Measurements from ENCODE around the gene ROBO1.
"Not testable (repeated sequence)": the region's sequence is repeated elsewhere in the genome, so short reads cannot be mapped to it uniquely, and the experiment has no call there.

Gene ROBO1

DNA sequence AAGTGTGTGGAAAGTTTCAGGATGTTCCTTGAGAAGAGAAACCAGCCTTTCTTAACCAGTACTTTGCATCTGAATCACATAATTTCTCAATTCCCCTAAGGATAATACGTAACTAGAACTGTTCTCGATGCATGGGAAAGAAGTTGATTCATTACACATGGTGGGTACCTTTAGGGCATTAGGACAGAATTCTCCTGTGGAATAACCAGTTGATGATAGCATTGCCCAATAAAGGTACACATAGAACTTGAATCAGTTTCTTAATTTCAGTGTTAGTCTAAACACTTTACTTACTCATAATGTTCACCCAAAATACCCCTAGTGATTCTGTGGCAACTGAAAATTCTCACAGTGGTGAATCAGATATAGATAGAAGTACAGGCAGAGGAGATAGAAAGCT, 1030.9 kb downstream of the ROBO1 start:
- DNase-seq (ENCODE audit: low read depth) = no peak

DNA sequence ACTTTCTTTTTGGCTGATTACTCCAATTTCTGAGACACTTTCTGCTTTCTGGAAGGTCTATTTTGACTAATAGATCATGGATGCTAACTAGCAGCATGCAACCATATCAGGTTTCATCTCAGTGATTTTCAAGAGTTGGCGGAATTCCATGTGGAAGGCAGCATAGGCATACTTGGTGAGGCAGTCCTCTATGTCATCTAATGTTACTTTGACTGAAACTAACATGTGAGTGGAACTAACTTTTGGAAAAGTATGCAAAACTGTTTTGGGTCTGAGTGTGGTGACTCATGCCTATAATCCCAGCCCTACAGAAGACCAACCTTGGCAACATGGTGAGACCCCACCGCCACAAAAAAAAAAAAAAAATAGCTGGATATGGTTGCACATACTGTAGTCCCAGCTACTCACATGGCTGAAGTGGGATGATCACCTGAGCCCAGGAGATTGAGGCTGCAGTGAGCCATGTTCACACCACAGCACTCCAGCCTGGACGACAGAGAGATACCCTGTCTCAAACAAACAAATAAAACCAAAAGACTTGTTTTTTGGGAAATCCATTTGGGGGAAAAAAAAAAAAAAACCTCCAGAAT, 1033.7 kb downstream of the ROBO1 start:
- DNase-seq (ENCODE audit: low read depth) = no peak

DNA sequence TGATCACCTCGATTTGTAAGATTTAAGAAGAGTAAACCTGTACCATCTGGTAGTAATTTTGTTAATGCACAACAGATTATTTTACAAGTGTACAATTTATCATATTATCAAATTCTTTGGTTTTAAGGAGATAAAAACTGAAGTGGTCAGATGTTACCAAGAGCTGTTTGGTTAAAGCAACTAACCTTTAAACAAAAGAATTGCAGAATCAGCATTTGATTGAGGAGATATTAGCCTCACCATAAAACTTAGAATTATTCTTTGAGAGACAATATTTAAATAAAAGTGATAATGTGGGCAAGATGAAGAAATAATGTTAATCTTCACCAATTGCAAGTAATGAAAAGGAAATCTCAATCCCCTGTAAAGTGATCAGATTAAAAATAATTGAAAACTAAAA, 1034.9 kb downstream of the ROBO1 start:
- no peak for DNase-seq (ENCODE audit: low read depth)

DNA sequence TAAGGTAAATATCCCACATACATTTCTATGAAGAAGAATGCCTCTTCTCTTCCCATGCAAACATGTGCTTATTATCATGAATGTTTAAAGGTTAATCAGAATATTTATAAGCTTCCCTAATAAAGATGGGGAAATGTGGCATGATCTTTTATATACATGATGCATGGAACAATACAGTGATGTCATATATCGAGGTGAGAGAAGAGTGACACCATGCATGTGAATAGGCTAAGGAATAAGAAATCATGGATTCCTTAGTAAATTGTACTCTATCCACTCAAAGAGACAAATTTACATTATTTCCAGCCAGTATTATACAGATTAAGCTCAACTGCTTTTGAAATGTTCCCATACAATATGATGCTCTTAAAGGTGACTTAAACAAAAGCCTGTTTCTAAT, 1035.3 kb downstream of the ROBO1 start:
- no peak for DNase-seq (ENCODE audit: low read depth)

DNA sequence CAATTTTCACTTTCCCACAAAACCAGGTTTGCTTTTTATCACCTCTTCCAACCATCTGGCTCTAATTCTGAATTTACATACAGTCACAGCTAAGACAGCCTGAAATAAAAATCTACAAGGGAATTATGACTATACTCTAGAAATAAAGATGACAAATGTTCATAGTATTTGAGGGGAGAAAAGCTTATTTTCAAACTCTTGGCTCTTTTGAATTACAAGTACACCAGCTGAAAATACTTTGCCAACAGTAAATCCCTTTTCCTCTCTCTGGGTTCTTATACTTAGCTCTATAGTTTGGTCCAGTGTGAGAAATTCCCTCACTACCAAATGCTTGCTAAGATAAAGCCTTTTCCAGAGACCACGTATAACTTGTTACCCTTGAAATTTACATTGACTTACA, 1037.9 kb downstream of the ROBO1 start:
- no peak for DNase-seq (ENCODE audit: low read depth)

DNA sequence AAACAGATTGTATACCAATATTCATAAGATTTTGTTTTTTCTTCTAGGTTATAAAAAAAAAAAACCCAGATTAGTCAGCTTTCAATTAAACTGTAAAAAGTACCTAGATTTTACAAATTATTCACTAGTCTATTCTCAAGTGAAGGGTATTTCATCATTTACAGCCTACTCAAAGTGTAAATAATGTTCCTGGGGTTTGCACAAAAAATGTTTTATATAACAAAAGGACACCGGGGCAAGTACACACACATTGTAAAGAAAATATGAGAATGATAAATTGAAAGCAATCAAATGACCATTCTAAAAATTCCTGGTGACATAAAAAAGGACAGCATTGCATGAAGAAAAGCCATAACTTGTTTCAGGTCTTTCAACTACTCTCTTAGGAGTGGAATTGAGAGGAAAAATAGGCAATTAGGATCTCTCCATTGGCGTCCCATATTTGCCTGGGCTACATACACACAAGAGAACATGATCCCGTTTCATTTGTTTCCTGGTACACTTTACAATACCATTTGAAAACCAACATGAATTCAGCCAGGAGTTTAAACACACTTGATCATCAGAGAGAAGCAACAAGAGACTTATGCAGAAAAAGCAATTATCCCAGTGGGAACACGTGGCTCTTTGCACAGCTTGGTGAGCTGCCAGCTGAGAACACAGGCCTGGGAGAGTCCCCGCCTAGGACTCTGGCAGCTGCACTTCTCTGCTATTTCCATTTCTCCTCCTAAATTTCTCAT, 1039.2 kb downstream of the ROBO1 start:
- no peak for DNase-seq (ENCODE audit: low read depth)

DNA sequence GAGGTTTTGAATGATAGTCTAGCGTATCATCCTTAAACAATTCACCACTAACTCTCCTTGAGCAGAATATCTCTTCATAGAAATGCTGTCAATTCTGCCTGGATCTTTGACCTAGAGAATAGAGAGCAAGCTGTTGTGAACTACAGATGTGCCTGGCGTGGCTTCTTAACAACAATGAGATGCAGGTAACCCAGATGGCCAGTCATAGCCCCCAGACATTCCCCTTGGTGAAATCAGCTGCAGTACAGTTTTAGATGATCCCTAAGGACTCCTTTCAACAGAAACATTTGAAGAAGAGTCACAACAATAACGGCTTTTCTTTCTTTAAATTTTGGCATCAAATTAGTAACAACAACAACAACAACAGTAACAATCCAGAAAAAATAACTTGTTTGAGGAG, 1041.3 kb downstream of the ROBO1 start:
- DNase-seq (ENCODE audit: low read depth) = no peak

DNA sequence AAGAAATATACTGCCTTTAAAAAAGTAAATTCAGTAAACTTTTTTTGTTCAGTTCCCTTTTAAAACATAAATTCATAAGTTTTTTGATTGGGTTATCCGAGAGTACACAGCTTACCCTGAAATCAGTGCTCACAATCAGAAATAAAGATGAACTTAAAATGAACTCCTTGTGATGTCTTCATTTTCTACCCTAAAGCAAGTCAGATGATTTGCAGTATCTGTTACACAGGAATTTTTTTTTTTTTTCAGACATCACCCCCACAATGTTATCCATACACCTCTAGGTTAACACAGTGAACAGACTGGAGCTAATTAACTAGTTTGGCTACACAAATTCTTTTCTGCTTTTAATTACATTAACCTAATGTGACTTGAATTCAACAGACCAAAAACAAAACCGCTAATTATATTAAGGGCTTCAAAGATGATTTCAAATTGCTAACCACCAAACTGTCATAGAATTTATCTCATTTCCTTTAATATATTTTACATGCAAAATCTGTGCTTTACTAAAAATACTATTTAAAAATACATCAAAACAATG, 1042.0 kb downstream of the ROBO1 start:
- DNase-seq (ENCODE audit: low read depth) = no peak

DNA sequence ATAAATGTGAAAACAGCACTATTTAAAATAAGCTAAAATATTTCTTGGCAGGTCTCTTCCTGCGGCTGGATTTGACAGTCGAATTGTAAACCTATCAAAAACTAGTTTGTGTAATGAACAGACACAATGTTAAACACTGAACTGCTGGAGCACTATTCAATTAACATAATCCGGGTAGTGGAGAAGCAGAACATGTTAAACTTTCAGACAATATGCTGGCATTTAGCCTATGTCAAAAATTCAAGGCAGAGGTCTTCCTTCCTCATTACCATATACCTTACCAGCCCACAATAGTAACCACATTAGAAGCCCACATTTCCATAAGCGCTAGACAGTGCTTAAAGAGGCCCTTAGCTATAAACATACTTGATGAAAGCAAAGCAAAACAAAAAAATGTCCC, 1042.9 kb downstream of the ROBO1 start:
- DNase-seq (ENCODE audit: low read depth) = no peak

DNA sequence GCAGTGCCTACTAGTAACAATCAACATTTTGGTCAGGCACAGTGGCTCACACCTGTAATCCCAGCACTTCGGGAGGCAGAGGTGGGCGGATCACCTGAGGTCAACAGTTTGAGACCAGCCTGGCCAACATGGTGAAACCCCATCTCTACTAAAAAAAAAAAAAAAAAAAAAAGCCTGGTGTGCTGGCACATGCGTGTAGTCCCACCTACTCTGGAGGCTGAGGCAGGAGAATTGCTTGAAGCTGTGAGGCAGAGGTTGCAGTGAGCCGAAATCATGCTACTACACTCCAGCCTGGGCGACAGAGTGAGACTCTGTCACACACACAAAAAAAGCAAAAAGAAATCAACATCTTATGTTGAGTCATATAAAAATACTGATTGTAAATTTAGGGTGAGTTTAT, 1043.4 kb downstream of the ROBO1 start:
- not testable (repeated sequence) for DNase-seq (ENCODE audit: low read depth)

DNA sequence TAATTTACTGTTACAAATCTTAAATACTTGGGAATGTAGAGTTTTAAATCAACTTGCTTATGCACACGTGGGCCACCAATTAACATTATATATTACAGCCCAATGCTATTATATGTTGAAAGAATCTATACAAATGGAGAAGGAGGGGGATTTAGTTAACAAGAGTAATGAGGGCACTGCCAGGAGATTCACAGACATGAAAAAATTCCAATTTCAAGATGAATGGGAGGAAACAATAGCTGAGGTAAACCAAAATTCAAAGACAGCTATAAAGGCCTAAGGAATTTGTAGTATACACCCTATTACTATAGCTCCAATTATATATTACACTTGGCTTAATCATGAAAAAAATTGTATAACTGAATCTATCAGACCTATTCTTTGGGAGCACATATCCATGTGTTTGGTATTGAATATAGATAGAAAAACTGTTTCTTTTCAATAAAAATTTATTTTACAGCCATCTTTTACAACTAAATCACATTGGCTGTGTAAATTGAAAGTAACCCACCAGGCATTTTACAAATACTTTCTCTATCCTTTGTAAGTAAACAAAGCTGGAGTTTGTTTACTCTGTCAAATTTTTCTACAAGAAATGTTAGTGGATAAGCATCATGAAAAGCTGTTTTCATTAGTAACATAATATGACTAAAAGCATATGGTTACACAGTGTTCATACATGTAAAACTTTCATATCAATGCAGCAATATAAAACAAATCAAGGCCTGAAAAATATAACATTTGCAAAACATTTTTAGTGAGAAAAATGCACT, 1045.8 kb downstream of the ROBO1 start:
- no peak for DNase-seq (ENCODE audit: low read depth)

DNA sequence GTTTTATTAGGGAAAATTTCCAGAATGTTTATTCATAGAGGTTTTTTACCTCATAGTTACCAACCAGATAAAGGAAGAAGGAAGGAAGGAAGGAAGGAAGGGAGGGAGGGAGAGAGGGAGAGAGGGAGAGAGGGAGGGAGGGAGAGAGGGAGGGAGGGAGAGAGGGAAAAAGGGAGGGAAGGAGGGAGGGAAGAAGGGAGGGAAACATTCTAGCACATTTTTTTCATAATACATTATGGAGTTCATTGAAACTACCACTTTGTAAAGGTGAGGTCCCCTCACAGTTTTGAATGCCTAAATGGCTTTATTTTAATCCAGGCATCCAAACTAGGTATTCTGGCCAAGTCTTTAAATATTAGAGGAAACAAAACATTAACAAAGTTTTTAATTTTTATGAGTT, 1049.1 kb downstream of the ROBO1 start:
- DNase-seq (ENCODE audit: low read depth) = no peak

DNA sequence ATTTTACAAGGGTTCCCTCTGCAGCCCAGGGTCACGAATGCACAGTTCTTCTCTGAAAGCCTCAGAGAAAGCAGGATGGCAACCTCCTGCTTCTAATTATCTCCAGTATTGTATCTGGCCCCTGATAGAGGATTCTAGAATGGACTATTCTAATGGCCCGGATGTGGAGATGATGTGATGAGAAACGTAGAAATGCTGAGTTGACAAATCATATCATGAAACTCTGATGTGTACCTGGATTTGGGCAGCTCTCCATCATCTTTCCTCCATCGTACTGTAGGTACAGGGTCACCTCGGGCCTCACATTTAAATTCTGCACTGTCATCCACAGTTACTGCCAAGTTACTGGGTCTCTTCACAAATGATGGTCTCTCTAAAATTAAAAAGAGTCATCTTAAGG, 1050.8 kb downstream of the ROBO1 start:
- no peak for DNase-seq (ENCODE audit: low read depth)

DNA sequence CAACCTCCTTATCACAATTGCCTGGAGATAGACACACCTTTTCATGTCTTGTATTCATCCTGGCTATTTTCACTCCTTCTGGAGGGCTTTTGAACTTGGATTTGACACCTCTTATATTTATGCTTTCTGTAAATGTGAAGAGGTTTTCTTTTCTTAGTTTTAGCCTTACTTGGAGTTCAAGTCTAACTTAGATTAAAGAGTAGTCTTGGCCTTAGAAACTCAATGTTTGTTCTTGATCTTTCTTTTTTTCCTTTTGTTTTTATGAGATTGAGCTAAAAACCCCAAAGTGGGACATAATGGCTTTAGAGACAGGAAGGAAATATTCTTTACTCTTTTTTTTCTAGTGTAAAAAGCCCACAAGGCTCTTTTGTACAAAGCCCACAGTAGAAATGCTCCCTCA, 1054.9 kb downstream of the ROBO1 start:
- DNase-seq (ENCODE audit: low read depth) = no peak

DNA sequence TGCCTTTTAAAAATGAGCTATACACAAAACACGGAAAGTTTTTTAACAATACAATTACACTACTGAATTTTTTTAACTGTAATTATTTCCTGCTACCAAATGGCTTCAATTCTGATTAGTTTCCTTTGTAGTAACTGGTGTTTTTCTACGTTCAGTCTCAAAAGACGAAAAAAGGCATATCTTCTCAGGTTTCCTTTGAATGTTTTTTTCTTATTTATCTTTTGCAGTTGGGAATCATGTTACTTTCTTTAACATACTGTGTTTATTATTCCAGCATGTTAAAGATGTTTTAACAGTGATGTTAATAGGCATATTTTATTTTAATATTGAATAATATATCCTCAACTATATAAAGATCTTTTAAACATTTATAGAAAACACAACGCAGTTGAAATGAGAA, 1055.5 kb downstream of the ROBO1 start:
- DNase-seq (ENCODE audit: low read depth) = no peak

DNA sequence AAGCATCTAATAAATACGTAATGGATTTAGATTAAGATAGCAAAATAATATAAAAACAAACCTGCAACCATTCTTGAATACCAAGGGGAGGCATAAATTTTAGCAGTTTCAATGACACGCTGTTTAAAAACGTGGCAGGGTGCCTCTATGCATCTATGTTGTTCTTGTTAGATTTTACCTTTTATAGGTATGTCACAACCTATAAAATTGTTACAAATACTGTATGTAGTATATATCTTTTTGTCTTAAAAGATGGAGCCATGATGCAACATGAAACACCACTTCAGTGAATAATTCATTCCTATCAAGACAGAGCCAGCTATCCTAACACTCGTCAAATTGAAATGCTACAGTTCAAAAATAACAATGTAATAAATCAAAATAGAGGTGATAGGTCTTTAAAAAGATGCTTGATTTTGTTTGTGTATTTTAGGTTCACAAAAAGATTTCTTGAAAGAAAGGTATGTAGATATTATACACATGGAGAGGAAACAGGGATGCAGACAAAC, 1059.2 kb downstream of the ROBO1 start:
- DNase-seq (ENCODE audit: low read depth) = no peak

DNA sequence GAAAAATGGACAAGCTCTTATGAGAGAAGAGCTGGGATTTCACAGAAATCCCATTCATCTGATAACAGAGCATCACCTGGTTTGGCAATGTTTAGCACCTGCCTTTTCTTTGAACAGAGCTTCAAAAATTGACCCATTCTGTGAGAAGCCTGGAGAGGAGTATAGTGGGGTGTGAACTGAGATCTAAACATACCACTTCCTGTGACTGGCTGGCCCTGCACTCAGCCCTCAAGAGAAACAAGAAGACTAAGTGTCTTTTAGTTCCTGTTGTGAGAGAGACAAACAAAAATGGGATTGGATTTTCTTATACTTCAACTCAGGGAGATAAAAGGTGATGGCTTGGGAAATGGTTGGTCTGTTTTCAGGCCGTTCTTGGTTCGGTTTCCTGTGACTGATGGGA, 1060.2 kb downstream of the ROBO1 start:
- no peak for DNase-seq (ENCODE audit: low read depth)

DNA sequence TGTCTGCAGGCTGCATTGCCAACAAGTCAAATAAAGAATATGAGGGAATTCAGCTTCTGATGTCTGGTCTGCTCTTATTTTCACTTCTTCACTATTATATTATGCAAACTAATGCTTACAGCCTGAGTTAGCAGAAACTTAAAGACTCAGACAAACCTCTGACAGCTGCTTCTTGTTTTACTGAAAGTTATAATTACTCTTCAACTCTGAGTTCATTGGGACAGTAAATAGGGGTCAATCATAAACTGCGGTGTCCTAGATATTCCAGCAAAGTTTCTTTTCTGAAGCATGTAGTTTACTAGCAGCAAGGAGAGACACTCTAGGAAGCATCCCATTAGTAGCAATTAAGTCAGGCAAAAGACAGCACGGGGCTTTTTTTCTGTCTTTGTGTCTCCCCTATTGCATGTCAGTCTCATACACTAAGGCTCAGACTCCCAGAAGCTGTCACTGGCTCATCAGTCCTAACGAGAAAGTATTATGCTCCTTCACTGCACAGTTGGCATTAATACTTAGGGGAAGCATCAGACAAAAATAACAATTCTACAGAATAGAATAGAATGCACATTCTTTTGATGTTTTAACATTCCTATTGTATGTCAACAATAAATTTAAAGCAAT, 1060.8 kb downstream of the ROBO1 start:
- DNase-seq (ENCODE audit: low read depth) = no peak

DNA sequence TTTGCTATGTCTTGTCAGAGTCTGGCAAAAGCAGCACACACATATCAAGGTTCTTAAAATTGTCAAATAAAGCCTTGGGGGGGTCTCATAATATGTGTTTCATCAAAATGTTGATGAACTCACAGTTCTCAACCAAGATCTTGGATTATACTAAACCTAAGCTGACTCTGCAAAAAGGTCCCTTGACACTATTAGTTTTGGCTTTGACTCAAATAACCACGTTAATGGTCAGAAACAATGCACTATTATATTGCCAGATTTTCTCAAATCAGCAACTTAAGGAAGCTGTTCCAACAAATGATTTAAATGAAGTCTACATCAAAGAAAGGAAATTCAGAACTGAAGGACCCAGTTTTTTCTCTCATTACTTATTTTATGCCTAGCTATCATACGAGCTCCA, 1063.9 kb downstream of the ROBO1 start:
- no peak for DNase-seq (ENCODE audit: low read depth)

DNA sequence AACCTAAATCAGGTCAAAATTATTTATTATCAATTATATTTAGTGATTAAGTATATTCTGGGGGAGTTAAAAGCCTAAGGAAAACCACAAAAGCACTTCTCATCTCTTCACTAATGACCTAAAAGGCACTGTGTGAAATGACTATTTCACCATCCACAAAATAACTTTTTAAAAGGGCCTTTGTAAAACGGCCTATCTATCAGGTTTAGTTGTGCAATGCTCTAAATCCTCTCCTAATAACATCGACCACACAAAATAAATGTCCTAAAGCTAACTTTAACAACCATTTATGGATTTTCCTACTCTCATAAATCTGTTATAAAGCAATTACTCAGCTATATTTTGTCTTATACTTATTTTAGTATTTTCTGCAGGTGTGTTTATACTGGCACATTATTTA, 1066.3 kb downstream of the ROBO1 start:
- no peak for DNase-seq (ENCODE audit: low read depth)

DNA sequence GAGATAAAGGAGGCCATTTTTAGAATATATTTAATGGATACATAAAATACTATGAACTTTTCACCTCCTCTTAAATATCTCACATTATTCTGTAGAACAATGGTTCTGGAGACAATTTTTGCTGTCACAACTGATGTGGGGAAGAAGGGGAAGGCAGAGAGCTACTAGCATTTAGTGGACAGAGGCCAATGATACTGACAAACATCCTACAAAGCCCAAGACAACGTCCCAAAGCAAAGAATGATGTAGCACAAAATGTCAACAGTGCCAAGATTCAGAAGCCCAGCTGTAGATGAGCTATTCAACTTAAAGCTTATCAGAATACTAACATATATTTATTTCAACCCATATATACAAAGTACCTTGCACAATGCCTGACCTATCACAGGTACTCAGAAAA, 1069.4 kb downstream of the ROBO1 start:
- no peak for DNase-seq (ENCODE audit: low read depth)

DNA sequence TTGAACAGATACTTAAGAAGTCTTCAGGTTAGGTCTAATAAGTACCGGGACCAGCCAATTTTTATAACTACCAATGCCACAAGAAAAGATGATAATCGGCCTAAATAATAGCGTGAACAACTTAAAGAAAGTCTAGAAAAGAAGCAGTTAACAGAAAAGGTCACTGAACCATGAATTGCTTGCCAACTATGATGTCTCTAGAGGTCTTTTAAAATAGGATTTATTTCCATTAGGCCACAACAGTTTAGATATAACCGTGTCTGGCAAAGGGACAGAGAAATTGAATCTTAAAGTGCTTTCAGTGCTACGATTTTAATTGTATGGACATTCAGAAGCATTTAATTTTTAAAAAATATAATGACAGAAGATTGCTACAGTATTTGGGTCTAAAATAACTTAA, 1070.4 kb downstream of the ROBO1 start:
- no peak for DNase-seq (ENCODE audit: low read depth)

DNA sequence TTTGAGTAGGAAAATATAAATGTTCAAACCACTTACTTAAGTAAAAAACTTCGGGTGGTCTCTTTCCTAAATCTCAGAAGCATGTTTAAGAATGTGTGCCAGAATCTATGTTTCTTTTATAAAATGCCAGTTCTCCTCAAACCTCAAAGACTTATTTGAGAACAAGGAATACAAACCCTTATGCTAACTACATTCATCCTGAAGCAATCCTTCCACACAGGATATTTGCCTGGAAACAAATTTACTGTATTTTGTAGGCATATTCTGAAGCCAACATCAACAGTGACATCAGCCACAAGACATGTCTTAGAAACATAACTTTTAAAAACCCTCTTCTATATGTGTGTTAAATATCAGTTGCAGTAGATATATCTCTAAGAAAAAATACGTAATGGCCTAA, 1077.0 kb downstream of the ROBO1 start:
- no peak for DNase-seq (ENCODE audit: low read depth)
